Endothelial cell of umbilical vein (primary cell): ENCODE measurements around the gene ANKS6. TPM values are rescaled to one million over a fixed set of nuclear protein-coding genes. Genes with fewer than 3 reads are reported as not detected.

Experiments
- BruUV-seq: library from RNA; stranded (reverse); fragments of 400-500 nt; replicated peaks from 2 replicates; lab custom pipeline; 2021; lab: Mats Ljungman, UMichigan
- CTCF ChIA-PET: fragments of 300-600, 350-600 bp; sonication (Branson Sonifier 250); formaldehyde crosslinking; loops from one replicate; lab custom pipeline; 2021; ENCODE audit warnings: antibody characterized with exemption, inconsistent platforms; lab: Charles Lee
- POLR2A ChIA-PET: fragments of 300-600, 350-600 bp; sonication (Branson Sonifier 250); formaldehyde crosslinking; loops from one replicate; lab custom pipeline; 2021; ENCODE audit warnings: antibody characterized with exemption, inconsistent platforms; lab: Charles Lee
- DNase-seq: peaks from one replicate; pipeline ENCODE4 v3.0.0-alpha.2; 2011; ENCODE audit warnings: low read depth, low spot score
- FAIRE-seq: peaks from 2 replicates; lab custom pipeline; 2011; peaks lifted over from hg19 to GRCh38; lab: Jason Lieb, UNC
- H2AFZ ChIP-seq: 2 replicates; pipeline ENCODE4 v1.6.0; 2012; ENCODE audit warnings: low read depth, low read length, control low read depth, inconsistent platforms
- H3K27ac ChIP-seq: 2 replicates; pipeline ENCODE4 v1.5.1; 2011; ENCODE audit warnings: low read depth, mild to moderate bottlenecking, control low read depth, low read length, moderate library complexity; ENCODE audit not compliant: insufficient read depth
- H3K27me3 ChIP-seq, 2 experiments: 2 replicates each; pipeline versions ENCODE4 v1.6.0 to v1.6.1; 2011; ENCODE audit warnings: low read length in 2 of 2, mixed read lengths in 1 of 2; ENCODE audit not compliant: control insufficient read depth in 2 of 2, insufficient read depth in 2 of 2
- H3K36me3 ChIP-seq, 2 experiments: 2 replicates in 1 of 2; 3 replicates in 1 of 2; pipeline ENCODE4 v1.5.1; 2011; ENCODE audit warnings: low read length in 2 of 2, mild to moderate bottlenecking in 1 of 2, moderate library complexity in 1 of 2; ENCODE audit not compliant: control insufficient read depth in 2 of 2, insufficient read depth in 2 of 2; ENCODE audit errors: extremely low read depth in 1 of 2
- H3K4me1 ChIP-seq: 3 replicates; pipeline ENCODE4 v1.5.1; 2011; ENCODE audit warnings: mild to moderate bottlenecking, low read length; ENCODE audit not compliant: control insufficient read depth, insufficient read depth; ENCODE audit errors: extremely low read depth
- H3K4me2 ChIP-seq: 2 replicates; pipeline ENCODE4 v1.6.1; 2011; ENCODE audit warnings: low read length, control low read depth, mixed read lengths; ENCODE audit not compliant: insufficient read depth
- H3K4me3 ChIP-seq, 3 experiments: fragments of 200-600 bp in 1 of 3; sonication (generic), shearing (Covaris generic) in 1 of 3; replicated peaks in 1 of 3; 2 replicates each; pipeline ENCODE4 v1.5.1; 2011 to 2016; ENCODE audit warnings: control low read depth in 3 of 3, low read length in 3 of 3, mild to moderate bottlenecking in 2 of 3, inconsistent platforms in 1 of 3, low read depth in 1 of 3, moderate library complexity in 1 of 3; ENCODE audit not compliant: insufficient read depth in 1 of 3
- H3K79me2 ChIP-seq: 2 replicates; pipeline ENCODE4 v1.6.0; 2012; ENCODE audit warnings: low read length, inconsistent platforms; ENCODE audit not compliant: control insufficient read depth, insufficient read depth
- H3K9ac ChIP-seq: replicated peaks from 2 replicates; pipeline ENCODE3; 2011; ENCODE audit warnings: low read length, control low read depth; ENCODE audit not compliant: insufficient read depth; ENCODE audit errors: extremely low read depth
- H3K9me1 ChIP-seq: replicated peaks from 3 replicates; pipeline ENCODE4 v1.6.0; 2011; ENCODE audit warnings: mild to moderate bottlenecking, low read length; ENCODE audit not compliant: control insufficient read depth, insufficient read depth; ENCODE audit errors: extremely low read depth
- H3K9me3 ChIP-seq: replicated peaks from 2 replicates; pipeline ENCODE4 v1.5.1; 2012; ENCODE audit warnings: low read length, inconsistent platforms; ENCODE audit not compliant: control insufficient read depth, insufficient read depth
- H4K20me1 ChIP-seq: replicated peaks from 2 replicates; pipeline ENCODE3; 2011; ENCODE audit warnings: mild to moderate bottlenecking, low read length; ENCODE audit not compliant: control insufficient read depth, insufficient read depth; ENCODE audit errors: extremely low read depth
- EZH2 ChIP-seq: IDR thresholded peaks from 2 replicates; pipeline ENCODE4 v1.6.1; 2012; ENCODE audit warnings: borderline replicate concordance, low read depth, mild to moderate bottlenecking, moderate library complexity, low read length, inconsistent platforms; ENCODE audit not compliant: severe bottlenecking
- FOS ChIP-seq: IDR thresholded peaks from 2 replicates; pipeline ENCODE4 v1.6.1; 2011; ENCODE audit warnings: mild to moderate bottlenecking, low read length, moderate library complexity, borderline replicate concordance; ENCODE audit not compliant: insufficient read depth
- GATA2 ChIP-seq: IDR thresholded peaks from 2 replicates; pipeline ENCODE4 v1.7.0; 2011; ENCODE audit warnings: low read depth, mild to moderate bottlenecking, moderate library complexity, mixed read lengths, low read length; ENCODE audit not compliant: insufficient read length, insufficient read depth
- JUN ChIP-seq: IDR thresholded peaks from 2 replicates; pipeline ENCODE4 v1.6.1; 2011; ENCODE audit warnings: borderline replicate concordance, low read depth; ENCODE audit not compliant: insufficient read length, insufficient read depth
- MYC ChIP-seq: IDR thresholded peaks from one replicate; pipeline ENCODE4 v1.6.1; 2011; ENCODE audit warnings: mild to moderate bottlenecking, low read depth, low read length
- POLR2A ChIP-seq: IDR thresholded peaks from 2 replicates; pipeline ENCODE4 v1.6.1; 2012; ENCODE audit warnings: low read depth, mild to moderate bottlenecking, control low read depth, low read length
- POLR2AphosphoS5 ChIP-seq: IDR thresholded peaks from 2 replicates; pipeline ENCODE4 v1.6.1; 2012; ENCODE audit warnings: low read depth, mild to moderate bottlenecking, control low read depth, low read length, moderate library complexity; ENCODE audit not compliant: insufficient read depth
- dilution Hi-C: fragments of 300-500 bp; cut with MboI; formaldehyde crosslinking; loops from one replicate; pipeline ENCODE4 v1.15.0; 2019; ENCODE audit warnings: low sequenced_read_pairs; ENCODE audit not compliant: extremely low pct_ligation_motif_present
- intact Hi-C: fragments of 100-400 bp; cut with micrococcal nuclease; formaldehyde crosslinking; loops from one replicate; pipeline ENCODE4 v1.10.0; 2022
- polyA plus RNA-seq, 4 experiments: library from polyadenylated mRNA; depleted of rRNA in 3 of 4; stranded (reverse) in 3 of 4; unstranded in 1 of 4; fragments of >200 nt; gene quantifications; 2 replicates each; pipeline versions ENCODE4 v1.2.1 to v1.2.3, GENCODE V29; 2011 to 2012; ENCODE audit warnings: missing spikeins in 1 of 4
- total RNA-seq: library from RNA; stranded (reverse); gene quantifications from 2 replicates; pipeline ENCODE4 v1.2.3, GENCODE V29; 2021
- TF ChIP-seq, protein P1 (sequence below), 2 donors: IDR thresholded peaks; 1 replicate in 1 of 2; 2 replicates in 1 of 2; pipeline ENCODE4 v1.5.1; 2011; ENCODE audit warnings: low read length in 2 of 2, mild to moderate bottlenecking in 2 of 2, moderate library complexity in 2 of 2, control low read depth in 1 of 2, inconsistent platforms in 1 of 2, low read depth in 1 of 2; ENCODE audit not compliant: insufficient read depth in 1 of 2; ENCODE audit errors: extremely low read depth in 1 of 2
- TF ChIP-seq, protein P2 (sequence below): IDR thresholded peaks from 2 replicates; pipeline ENCODE4 v1.6.1; 2011; ENCODE audit not compliant: insufficient read depth, insufficient read length

ANKS6 gene
- total and polyA plus RNA-seq, 2 donors (not counting 3 experiments of a cell fraction or from before 2014, with no cell fraction given) = 15.5 to 18.6 TPM

DNA sequence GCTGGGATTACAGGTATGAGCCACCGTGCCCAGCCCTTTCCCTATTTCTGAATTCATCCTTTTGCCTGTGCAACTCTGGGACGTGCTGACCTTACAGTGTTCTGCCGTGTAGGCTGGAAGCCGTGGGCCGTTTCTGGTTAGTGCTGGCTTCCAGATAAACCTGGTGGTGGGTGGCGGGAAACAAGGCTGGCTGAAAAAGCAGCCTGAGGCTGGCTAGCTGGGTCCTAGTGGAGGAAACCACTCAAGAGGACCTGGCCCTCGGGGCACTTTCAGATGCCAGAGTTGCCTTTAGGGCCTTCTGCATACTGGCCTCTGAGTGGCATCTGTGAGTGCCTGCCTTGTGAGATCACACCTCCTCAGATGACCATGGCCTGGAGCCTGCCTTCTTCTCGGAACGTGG lies 38.0 kb upstream of the ANKS6 start:
- FAIRE-seq (no peak), DNase-seq (no peak)
- no peak for TF ChIP-seq EZH2
- TF ChIP-seq FOS = no peak
- TF ChIP-seq, protein P1, sequence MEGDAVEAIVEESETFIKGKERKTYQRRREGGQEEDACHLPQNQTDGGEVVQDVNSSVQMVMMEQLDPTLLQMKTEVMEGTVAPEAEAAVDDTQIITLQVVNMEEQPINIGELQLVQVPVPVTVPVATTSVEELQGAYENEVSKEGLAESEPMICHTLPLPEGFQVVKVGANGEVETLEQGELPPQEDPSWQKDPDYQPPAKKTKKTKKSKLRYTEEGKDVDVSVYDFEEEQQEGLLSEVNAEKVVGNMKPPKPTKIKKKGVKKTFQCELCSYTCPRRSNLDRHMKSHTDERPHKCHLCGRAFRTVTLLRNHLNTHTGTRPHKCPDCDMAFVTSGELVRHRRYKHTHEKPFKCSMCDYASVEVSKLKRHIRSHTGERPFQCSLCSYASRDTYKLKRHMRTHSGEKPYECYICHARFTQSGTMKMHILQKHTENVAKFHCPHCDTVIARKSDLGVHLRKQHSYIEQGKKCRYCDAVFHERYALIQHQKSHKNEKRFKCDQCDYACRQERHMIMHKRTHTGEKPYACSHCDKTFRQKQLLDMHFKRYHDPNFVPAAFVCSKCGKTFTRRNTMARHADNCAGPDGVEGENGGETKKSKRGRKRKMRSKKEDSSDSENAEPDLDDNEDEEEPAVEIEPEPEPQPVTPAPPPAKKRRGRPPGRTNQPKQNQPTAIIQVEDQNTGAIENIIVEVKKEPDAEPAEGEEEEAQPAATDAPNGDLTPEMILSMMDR (IDR thresholded peaks at IDR 0.05; ENCODE audit: extremely low read depth in 1 of 2, insufficient read depth in 1 of 2, low read depth in 1 of 2, low read length in 2 of 2) = no peak
- no peak for TF ChIP-seq POLR2A
- no TSS peak for BruUV-seq
- Histone ChIP-seq H3K4me2 (no peak overlapping the region), H3K27ac (no peak overlapping the region), H3K4me3 (no peak overlapping the region), H3K9ac (no peak overlapping the region), H3K36me3 (no peaks in the 10 kb centered on the region), H3K9me3 (no peaks in the 10 kb centered on the region), H4K20me1 (no peaks in the 10 kb centered on the region), H3K9me1 (no peaks in the 10 kb centered on the region), H3K4me1 (no peaks in the 10 kb centered on the region), H2AFZ (no peak overlapping the region), H3K79me2 (no peaks in the 10 kb centered on the region), H3K27me3 (no peaks in the 10 kb centered on the region)
- dilution Hi-C loops (no loop called here), intact Hi-C loops (no loop called here)
- CTCF ChIA-PET = no interaction called here
- POLR2A ChIA-PET = no interaction called here

DNA sequence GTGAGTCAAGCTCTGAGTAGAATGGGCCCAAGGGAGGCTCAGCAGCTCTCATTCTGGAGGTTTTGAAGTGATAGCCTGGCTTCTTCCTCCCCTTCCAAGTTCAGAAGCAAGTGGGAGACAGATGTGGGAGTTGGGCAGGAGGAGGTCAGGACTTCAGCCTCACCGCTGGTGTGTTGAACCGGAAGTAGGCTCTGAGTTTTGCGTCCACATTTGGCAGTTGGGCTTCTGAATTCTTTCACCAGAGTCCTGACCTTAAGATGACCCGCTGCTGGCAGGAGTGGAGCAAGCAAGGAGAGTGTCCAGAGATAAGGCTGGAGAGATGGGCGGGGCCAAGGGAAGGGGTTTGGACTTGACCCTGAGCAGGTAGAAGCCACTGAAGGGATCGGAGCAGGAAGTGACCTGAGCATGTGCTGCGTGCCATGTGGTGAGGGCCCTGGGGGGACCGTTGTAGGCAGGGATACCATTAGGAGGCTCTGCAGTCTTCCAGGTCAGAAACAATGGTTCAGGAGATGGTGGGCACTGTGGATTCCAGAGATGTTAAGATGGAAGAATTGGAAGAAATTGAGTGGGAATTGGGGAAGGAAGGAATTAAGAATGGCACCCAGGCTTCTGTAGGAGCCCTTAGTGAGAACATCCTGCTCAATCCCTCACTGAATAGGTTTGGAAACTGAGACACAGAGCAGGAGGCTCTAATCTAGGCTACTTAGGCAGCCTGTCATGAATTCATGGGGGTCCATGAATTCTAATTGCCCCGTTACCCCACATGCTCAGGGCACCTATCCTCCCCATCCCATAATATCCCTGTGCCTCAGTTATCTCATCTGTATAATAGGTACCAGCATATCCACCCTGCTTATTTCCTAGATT lies 37.0 kb upstream of the ANKS6 start:
- no peak overlapping the region for H3K4me3 ChIP-seq
- FAIRE-seq = no peak

More for the DNA sequence above, 37.0 kb upstream of the ANKS6 start:
- no peaks in the 10 kb centered on the region for H3K27me3 ChIP-seq
- no peaks in the 10 kb centered on the region for H3K36me3 ChIP-seq
- POLR2A ChIA-PET = no interaction called here
- dilution Hi-C loops (no loop called here), intact Hi-C loops (no loop called here)
- H3K9me3 ChIP-seq = no peaks in the 10 kb centered on the region
- no peak overlapping the region for H3K27ac ChIP-seq
- no peaks in the 10 kb centered on the region for H3K79me2 ChIP-seq
- H3K4me1 ChIP-seq = no peaks in the 10 kb centered on the region
- no peak overlapping the region for H2AFZ ChIP-seq
- H3K9me1 ChIP-seq = no peaks in the 10 kb centered on the region
- no TSS peak for BruUV-seq
- no peak overlapping the region for H3K9ac ChIP-seq
- no peak overlapping the region for H3K4me2 ChIP-seq
- DNase-seq = no peak
- no peaks in the 10 kb centered on the region for H4K20me1 ChIP-seq
- TF ChIP-seq EZH2 (no peak), GATA2 (no peak), FOS (no peak), POLR2AphosphoS5 (no peak), MYC (no peak), JUN (no peak), POLR2A (no peak)
- TF ChIP-seq, protein P1 (IDR thresholded peaks at IDR 0.05; ENCODE audit: extremely low read depth in 1 of 2, insufficient read depth in 1 of 2, low read depth in 1 of 2, low read length in 2 of 2) = no peak
- TF ChIP-seq, protein P2, sequence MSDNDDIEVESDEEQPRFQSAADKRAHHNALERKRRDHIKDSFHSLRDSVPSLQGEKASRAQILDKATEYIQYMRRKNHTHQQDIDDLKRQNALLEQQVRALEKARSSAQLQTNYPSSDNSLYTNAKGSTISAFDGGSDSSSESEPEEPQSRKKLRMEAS = no peak
- CTCF ChIA-PET = no interaction called here
